ENCODE data around the gene MKNK1. TPM values are rescaled to one million over a fixed set of nuclear protein-coding genes. Genes with fewer than 3 reads are reported as not detected.
A peak's percentile ranks its signal among the peaks of the same experiment; 100 is the strongest.

The MKNK1 gene
- total RNA-seq, 4 donors from 2014 or later, result 4.9 to 53.0 (median 24.3) TPM

DNA sequence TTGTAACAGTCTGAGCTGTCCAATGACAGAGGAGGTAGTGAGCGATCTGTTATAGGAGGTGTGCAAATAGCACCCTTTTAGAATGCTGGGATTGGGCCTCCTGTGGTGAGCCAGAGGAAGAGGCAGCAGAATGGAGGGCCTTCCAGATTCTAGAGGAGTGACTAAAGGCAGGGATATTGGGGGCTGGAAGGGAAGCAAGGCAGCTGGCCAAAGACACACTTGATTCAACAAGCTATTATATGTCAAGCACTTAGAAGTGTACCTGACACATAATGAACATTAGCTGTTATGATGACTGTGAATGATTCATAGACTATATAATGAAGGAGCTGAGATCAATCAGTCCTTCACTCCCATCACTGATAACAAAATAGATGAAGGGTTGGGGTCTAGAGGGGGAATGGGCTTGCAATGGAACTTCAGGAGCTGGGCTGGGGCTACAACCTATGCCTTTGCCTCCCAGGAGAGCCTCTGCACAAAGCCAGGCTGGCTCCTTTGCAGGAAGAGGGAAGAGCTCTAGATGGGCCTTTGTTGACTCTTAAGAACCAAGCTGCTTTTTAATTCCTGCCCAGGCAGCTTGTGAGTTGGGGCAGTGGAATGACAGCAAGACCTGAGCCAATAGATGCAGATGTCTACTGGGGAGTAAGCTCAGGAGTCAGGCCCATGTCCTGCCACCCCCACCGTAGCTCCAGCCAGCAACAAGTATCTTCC is 2.3 kb upstream of the MKNK1 start:
- peaks cover 0 to 10% of the 10 kb centered on the region in 2 donors for H3K4me1 ChIP-seq
- H3K9me3 ChIP-seq, result no peaks in the 10 kb centered on the region
- no peak for TF ChIP-seq POLR2A (IDR thresholded peaks at IDR 0.05)
- TF ChIP-seq, protein P1, sequence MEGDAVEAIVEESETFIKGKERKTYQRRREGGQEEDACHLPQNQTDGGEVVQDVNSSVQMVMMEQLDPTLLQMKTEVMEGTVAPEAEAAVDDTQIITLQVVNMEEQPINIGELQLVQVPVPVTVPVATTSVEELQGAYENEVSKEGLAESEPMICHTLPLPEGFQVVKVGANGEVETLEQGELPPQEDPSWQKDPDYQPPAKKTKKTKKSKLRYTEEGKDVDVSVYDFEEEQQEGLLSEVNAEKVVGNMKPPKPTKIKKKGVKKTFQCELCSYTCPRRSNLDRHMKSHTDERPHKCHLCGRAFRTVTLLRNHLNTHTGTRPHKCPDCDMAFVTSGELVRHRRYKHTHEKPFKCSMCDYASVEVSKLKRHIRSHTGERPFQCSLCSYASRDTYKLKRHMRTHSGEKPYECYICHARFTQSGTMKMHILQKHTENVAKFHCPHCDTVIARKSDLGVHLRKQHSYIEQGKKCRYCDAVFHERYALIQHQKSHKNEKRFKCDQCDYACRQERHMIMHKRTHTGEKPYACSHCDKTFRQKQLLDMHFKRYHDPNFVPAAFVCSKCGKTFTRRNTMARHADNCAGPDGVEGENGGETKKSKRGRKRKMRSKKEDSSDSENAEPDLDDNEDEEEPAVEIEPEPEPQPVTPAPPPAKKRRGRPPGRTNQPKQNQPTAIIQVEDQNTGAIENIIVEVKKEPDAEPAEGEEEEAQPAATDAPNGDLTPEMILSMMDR (IDR thresholded peaks at IDR 0.05), result no peak
- intact Hi-C loops (cut with DNase I; ENCODE audit: low total_unique reads), result no loop called here
- no peaks in the 10 kb centered on the region for H3K27me3 ChIP-seq
- DNase-seq, result no peak
- H3K4me3 ChIP-seq, result no peak overlapping the region
- H3K27ac ChIP-seq, result no peak overlapping the region
- no peaks in the 10 kb centered on the region for H3K36me3 ChIP-seq

DNA sequence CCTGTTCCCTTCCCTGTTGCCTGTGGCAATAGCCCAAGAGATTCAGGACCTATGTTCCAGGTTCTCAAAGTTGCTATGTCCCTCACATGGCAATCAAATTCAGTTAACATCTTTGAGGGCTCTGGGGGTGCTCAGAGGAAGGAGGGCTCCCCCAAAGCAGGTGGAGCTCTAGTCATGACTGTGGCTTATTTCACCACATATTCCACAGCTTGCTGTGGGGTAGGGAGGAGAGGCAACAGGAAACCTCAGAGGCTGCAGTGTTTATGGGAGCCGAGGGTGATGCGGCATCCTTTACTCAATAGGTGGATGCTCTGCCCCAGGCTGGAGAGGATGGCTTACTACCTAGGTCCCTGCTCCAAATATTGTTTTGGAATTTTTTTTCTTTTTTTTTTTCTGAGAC is 1.2 kb upstream of the MKNK1 start:
- intact Hi-C loops (cut with DNase I; ENCODE audit: low total_unique reads), result no loop called here
- Histone ChIP-seq H3K27me3 (no peaks in the 10 kb centered on the region), H3K9me3 (no peaks in the 10 kb centered on the region), H3K4me3 (no peak overlapping the region), H3K27ac (no peak overlapping the region), H3K36me3 (no peaks in the 10 kb centered on the region), H3K4me1 (peaks cover 0 to 10% of the 10 kb centered on the region in 2 donors)
- TF ChIP-seq, protein P1 (IDR thresholded peaks at IDR 0.05), result no peak
- TF ChIP-seq POLR2A (IDR thresholded peaks at IDR 0.05), result no peak
- DNase-seq, result no peak

DNA sequence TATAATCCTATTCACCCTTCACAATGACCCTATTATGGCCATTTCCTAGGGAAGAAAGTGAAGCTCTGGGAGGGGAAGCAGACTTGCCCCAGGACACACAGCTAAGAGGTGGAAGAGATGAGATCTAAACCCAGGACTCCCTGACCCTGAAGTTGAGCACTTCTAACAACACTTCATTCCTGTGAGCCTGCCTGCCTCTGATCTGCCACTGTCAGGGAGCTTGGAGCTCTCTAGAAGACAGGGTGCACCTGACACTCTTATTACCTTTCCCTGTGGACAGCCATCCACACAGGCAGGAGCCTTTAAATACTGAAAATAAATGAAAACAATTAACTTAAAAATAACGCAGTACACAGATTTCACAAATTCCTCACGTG is 599 bp downstream of the MKNK1 start:
- Histone ChIP-seq H3K36me3 (no peaks in the 10 kb centered on the region), H3K9me3 (no peaks in the 10 kb centered on the region), H3K27ac (peak overlapping the region; percentile 62 to 84), H3K27me3 (no peaks in the 10 kb centered on the region), H3K4me1 (peaks cover 0 to 10% of the 10 kb centered on the region in 2 donors), H3K4me3 (peak overlapping the region; percentile 56 to 72)
- DNase-seq, result no peak
- intact Hi-C loops (cut with DNase I; ENCODE audit: low total_unique reads), result no loop called here
- TF ChIP-seq POLR2A (IDR thresholded peaks at IDR 0.05), result no peak
- TF ChIP-seq, protein P1 (IDR thresholded peaks at IDR 0.05), result no peak

DNA sequence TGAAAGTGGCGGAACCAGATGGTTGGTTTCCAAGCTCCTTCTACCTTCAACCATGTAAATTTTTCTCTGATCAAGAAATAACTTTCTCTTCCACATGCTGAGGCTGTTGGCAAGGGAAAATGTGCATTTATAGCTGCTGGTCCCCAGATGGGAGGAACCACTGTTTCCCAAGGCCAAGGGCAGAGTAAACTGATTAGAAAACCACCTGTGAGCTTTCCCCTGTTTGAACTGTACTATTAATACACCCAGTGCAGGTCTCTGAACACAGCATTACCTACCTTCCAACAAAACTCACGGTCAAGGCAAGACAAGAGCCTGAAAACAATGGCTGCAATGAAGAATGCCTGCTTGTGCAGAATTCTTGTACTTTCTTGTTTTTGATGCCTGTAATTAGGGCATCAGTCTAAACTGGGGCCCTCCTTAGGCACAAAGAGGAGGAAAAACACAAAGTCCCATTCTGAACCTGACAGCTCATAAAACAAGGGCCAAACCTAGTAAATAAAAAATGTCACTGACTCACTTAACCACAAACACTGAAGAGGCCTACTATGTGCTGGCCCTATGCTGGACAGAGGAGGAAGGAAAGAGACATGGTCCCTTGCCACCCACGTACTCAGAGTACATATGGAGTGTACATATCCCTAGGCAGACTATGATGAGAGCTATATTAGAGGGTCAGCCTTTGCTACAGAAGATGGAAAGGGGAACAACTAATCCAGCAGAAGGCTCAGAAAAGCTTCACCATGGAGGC is 2.6 kb downstream of the MKNK1 start:
- H3K27me3 ChIP-seq, result no peaks in the 10 kb centered on the region
- H3K4me3 ChIP-seq, result no peak overlapping the region
- TF ChIP-seq, protein P1 (IDR thresholded peaks at IDR 0.05), result no peak
- TF ChIP-seq POLR2A (IDR thresholded peaks at IDR 0.05), result no peak
- no peaks in the 10 kb centered on the region for H3K9me3 ChIP-seq
- no peak for DNase-seq
- intact Hi-C loops (cut with DNase I; ENCODE audit: low total_unique reads), result no loop called here
- H3K36me3 ChIP-seq, result no peaks in the 10 kb centered on the region
- H3K27ac ChIP-seq, result no peak overlapping the region
- H3K4me1 ChIP-seq, result peaks cover 0 to 10% of the 10 kb centered on the region in 2 donors

Data from uterus (tissue), 4 donors.